Fibroblast of the aortic adventitia (primary cell): ENCODE data around the gene SGCA. TPM values are rescaled to one million over a fixed set of nuclear protein-coding genes. Genes with fewer than 3 reads are reported as not detected.

ENCODE experiments used
- DNase-seq: peaks from one replicate; pipeline ENCODE4 v3.0.0-alpha.2; 2010; ENCODE audit warnings: low read depth
- H3K4me3 ChIP-seq: 2 replicates; pipeline ENCODE4 v1.5.1; 2011; ENCODE audit warnings: low read depth, mild to moderate bottlenecking, control low read depth, low read length, moderate library complexity
- total RNA-seq: library from RNA; depleted of rRNA; stranded (reverse); fragments of >200 nt; gene quantifications from 2 replicates; pipeline ENCODE4 v1.2.3, GENCODE V29; 2012; ENCODE audit warnings: low replicate concordance
- TF ChIP-seq, protein P1 (sequence below): IDR thresholded peaks from 2 replicates; pipeline ENCODE4 v1.5.1; 2011; ENCODE audit warnings: mild to moderate bottlenecking, low read length, control low read depth, inconsistent platforms; ENCODE audit not compliant: insufficient read depth

The SGCA gene
- total RNA-seq, 1 donor, result 0.90 TPM

DNA sequence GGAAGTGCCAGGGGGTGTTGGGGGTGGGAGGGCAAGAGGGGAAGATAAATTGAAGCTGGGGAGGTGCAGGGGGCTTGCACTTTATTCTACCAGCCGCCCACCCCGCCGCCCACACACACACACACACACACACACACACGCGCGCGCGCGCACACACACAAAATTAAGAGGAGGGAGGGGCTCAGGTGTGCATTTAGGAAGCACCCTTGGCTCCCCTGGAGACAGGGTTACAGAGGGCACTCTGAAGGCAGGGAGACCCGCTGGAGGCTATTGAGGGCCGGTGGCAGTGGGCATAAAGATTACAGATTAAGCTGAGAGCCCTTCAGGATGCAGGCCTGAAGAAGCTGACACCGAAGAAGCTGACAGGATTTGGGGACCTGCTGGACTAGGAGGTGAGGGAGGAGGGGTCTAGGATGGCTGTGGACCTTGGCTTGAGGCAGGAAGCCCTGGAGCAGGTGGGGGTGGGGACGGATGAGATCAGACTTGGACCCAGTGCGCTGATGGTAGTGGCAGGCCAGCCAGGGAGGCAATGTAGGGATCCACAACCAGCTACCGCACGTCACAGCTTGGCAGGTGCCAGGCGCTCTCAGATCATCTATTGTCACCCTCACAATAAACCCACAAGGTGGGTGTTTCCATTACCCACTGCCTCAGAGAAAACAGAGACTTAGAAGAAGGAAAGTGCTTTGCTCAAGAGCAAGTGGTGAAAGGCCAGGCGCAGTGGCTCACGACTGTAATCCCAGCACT is 35.1 kb upstream of the SGCA start:
- H3K4me3 ChIP-seq, result no peak overlapping the region
- no peak for DNase-seq
- TF ChIP-seq, protein P1, sequence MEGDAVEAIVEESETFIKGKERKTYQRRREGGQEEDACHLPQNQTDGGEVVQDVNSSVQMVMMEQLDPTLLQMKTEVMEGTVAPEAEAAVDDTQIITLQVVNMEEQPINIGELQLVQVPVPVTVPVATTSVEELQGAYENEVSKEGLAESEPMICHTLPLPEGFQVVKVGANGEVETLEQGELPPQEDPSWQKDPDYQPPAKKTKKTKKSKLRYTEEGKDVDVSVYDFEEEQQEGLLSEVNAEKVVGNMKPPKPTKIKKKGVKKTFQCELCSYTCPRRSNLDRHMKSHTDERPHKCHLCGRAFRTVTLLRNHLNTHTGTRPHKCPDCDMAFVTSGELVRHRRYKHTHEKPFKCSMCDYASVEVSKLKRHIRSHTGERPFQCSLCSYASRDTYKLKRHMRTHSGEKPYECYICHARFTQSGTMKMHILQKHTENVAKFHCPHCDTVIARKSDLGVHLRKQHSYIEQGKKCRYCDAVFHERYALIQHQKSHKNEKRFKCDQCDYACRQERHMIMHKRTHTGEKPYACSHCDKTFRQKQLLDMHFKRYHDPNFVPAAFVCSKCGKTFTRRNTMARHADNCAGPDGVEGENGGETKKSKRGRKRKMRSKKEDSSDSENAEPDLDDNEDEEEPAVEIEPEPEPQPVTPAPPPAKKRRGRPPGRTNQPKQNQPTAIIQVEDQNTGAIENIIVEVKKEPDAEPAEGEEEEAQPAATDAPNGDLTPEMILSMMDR, result no peak

DNA sequence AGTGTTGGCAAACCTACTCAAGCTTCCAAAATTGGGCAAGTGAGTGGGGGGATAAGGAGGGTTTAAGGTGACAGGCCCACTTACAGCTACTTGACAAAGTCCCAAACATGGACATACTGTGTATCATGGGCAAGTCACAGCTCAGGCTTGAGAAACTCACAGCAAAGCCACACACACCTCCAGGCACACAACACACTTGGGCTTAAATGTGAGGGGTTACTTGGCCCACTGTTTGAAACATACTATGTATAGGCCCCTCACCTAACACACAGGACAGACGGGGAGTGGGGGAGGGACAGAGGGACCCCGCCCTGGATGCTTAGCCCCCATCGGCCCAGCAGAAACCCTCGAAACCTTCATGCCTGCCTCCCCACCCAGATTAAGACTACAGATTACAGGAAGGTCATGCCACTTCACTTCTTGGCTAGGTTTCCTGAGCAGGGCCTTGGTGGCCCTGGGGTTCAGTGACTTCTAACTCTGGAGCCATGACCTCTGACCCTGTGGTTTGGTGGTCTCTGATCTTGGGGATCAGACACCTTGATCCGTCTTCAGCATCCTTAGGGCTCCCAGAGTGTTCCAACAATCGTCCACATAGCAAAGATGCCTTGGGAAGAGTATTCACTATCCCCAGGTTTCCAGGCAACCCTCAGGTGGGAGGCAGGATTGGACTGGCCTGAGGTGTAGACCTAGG is 33.6 kb upstream of the SGCA start:
- DNase-seq, result no peak
- TF ChIP-seq, protein P1, result no peak
- H3K4me3 ChIP-seq, result no peak overlapping the region

DNA sequence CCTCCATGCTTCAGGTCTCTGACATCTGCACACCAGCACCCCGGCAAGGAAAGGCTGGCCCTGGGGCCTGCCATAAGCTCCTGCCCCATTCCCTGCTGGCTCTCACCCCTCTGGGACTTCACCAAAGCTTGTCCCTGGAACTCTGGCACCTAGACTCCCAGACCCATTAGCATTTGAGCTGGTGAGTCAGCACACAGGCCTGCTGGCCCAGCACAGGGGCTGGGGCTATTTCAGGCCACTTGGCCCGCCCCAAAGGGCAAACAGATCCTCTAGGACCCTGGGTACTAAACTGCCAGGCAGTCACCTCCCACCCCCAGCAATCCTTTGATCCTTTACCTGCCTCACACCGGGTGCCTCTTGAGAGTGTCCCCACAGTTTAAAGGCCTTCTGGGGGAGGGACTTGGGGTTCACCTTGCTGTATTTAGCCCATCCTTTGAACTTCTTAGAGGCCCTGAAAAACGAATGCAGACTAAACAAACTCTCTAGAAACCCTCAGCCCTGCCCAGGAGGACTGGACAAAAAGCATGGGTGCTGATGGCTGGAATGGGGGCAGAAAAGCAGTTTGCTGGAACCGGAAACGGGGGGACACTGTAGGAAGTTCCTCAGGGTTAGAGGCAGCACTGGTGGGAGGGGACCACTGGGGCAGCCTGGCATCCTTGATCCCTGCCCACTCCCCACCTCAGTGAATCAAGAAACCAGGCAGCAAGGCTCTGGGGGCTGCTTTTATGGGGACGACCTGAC is 32.6 kb upstream of the SGCA start:
- DNase-seq, result no peak
- no peak overlapping the region for H3K4me3 ChIP-seq
- TF ChIP-seq, protein P1, result no peak

DNA sequence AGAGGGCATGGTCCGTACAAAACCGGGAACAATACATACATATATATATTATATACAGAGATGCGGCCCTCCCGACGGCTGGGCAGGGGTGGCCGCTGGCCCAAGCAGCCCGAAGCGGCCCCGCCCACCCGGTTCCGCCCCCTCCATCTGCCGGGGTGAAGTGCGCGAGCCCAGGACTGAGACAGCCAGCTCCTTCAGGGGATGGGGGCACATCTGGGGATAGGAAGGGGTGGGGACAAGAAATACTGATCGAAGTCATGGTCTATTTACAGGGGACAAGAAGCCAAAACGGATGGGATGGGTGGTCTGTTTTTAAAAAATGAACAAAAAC is 32.1 kb upstream of the SGCA start:
- no peak for DNase-seq
- H3K4me3 ChIP-seq, result no peak overlapping the region
- TF ChIP-seq, protein P1, result no peak

DNA sequence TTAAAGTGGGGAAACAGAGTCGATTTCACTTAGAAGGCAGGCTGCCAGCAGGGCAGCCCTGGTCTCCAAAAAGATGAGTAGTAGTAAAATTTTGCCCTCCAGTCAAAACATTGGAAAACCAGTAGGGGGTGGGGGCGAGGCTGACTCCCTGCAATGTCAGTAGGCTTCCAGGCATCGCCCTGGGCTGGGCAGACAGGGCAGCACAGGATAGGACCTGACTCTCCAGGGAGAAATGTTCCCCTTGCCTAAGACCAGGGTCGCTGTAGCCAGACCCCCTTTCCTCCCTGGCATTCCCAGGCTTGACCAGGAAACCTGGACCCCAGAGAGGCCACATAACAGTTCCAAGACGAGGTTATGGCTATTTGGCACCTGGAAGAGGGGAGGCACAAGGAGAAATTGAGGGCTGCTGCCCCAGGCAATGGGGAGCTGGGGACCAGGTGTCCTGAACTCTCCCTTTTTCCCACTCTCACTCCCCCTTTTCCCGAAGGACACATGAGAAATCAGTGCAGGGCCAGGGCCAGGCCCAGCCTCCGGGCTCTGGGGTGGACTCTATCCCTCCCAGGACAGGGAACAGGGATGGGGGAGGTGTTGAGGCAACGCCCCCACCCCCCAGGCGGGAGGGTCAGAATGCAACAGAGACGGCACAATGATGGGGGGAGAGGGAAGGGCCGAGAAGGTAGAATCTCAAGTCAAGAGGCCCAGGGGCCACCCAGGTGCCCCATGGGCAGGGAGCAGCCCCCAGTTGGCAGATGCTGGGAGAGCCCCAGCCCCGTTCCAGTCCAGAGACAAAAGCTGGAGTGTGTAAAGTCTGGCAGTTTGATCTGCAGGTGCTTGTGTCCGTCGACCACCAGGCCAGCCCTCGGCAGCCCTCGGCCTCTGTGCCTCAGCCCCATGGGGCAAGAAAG is 31.3 kb upstream of the SGCA start:
- TF ChIP-seq, protein P1, result no peak
- no peak overlapping the region for H3K4me3 ChIP-seq
- DNase-seq, result no peak
